GM19324 (cell line): ENCODE results near the gene DDX5.

ENCODE experiments used
- ATAC-seq: cut with Tn5 transposase; IDR thresholded peaks from one replicate; pipeline ENCODE4 v1.9.1; 2021; ENCODE audit warnings: mild to moderate bottlenecking, moderate library complexity; ENCODE audit not compliant: unreplicated experiment, low FRiP score

Gene DDX5

GRCh38 chr17:64455993-64456885, 49.9 kb downstream of the DDX5 start:
- no peak for ATAC-seq

GRCh38 chr17:64449545-64449944, 56.5 kb downstream of the DDX5 start:
- no peak for ATAC-seq

GRCh38 chr17:64448665-64449512, 57.2 kb downstream of the DDX5 start, which contains the start of gene MILR1:
TSS of gene MILR1 (plus strand) at chr17:64449115. CDS start at chr17:64449169, 54 bp downstream.
- ATAC-seq, result no peak
